NK-92 treated with Interleukin-12 subunit alpha and Interleukin-12 subunit beta, amount 100 ng/mL, for 24 hours (cell line): ENCODE data around the gene SERPINF2.
"Not testable (repeated sequence)": the region's sequence is repeated elsewhere in the genome, so short reads cannot be mapped to it uniquely, and the experiment has no call there.

Experiments used
- DNase-seq: peaks from one replicate; lab custom pipeline; 2025; lab: John Stamatoyannopoulos, UW

The SERPINF2 gene

GRCh38 chr17:1716076-1716911 is 26.4 kb upstream of the SERPINF2 start:
- DNase-seq, result peak; percentile 96

- DNase-seq, result peak; percentile 81
Observed at GRCh38 chr17:1716912-1717695, 25.6 kb upstream of the SERPINF2 start.

DNA sequence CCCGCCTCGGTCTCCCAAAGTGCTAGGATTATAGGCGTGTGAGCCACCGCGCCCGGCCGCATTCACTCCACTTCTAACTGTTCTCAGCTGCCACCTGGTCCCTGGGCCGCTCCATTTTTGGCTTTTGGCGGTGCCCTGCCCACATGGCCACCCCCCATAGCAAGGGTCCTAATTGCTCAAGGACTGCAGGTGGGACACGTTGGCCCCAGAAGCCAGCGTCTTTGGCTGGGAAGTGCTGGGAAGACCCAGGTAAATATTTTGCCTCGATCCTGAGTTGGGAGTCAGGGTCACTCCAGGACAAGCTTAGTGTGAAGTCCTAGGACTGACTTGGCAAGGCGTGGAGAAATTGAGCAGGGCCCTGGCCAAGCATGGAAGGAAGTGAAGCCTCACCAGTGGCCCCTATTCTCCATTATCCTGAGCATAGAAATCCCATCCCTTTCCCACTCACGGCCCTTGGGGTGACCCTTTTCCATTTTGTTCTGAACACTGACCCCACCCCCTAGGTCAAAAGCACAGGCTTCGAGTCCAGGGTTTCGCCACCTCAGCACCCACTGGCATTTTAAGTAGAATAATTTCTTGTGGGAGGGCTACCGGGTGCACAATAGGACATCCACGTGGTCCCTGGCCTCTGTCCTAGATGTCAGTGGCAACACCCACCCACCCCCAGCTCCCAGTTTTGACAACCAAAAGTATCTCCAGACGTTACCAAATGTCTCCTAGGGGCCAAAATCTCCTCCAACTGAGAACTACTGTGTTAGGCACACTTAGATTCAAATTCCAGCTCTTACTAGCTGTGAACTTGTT is 24.1 kb upstream of the SERPINF2 start:
- DNase-seq, result no peak

DNA sequence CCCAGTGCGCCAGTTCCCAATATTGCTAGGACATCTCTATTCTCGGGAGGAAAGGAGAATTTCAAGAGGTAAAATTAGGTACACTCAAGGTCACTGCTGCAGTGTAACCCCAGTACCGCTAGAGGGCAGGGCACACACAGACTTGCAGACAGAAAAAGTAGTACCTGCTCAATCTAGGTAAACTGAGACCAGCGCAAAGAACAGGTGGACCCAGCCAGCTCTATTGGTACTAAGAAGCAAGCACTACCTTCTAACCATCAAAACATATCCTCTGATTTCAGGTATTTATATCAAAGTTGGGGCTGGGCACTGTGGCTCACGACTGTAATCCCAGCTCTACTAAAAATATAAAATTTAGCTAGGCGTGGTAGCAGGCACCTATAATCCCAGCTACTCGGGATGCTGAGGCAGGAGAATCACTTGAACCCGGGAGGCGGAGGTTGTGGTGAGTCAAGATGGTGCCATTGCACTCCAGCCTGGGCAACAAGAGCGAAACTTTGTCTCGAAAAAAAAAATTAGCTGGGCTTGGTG is 21.8 kb upstream of the SERPINF2 start:
- DNase-seq, result peak; percentile 16

DNA sequence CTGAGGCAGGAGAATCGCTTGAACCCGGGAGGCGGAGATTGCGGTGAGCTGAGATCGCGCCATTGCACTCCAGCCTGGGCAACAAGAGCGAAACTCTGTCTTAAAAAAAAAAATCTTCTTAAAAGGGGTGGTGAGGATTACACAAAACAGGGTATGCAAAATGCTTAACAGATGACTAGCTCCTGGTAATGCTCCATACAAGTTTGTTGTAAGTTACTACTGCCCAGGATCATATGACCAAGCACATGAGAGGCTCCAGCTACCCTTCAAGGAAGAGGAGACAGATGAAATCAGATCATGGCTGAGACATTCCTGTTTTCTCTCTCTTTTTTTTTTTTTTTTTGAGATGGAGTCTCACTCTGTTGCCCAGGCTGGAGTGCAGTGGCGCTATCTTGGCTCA is 20.6 kb upstream of the SERPINF2 start:
- DNase-seq, result not testable (repeated sequence)

DNA sequence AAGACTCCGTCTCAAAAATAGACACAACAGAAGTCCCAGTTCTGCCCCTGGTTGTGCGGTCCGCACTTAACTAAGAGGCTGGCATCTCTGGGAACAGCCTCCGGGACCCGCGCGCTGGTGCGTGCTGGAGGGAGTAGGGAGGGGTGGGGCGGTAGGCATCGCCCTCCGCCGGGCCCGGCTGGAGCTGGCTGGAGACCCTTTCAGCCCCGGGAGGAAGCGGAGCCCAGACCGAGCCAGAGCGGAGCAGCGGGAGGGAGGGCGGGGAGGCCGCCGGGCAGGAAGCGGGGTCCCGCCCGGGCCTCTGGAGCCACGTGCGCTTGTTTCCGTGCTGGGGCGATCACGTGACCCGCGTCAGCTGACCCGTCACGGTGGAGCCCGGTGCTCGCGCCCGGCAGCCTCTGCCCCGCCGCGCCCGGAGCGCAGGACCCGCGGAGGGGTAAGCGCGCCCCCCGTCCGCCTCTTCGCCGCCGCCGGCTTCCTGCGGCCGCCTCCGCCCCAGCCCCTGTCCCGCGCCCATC is 18.3 kb upstream of the SERPINF2 start, which contains the start of gene WDR81:
Gene WDR81, plus strand, starts transcription at position 354 of the 518 bp plus-strand sequence. CDS start 256 bp downstream, outside the sequence.
- DNase-seq, result peak; percentile 56

DNA sequence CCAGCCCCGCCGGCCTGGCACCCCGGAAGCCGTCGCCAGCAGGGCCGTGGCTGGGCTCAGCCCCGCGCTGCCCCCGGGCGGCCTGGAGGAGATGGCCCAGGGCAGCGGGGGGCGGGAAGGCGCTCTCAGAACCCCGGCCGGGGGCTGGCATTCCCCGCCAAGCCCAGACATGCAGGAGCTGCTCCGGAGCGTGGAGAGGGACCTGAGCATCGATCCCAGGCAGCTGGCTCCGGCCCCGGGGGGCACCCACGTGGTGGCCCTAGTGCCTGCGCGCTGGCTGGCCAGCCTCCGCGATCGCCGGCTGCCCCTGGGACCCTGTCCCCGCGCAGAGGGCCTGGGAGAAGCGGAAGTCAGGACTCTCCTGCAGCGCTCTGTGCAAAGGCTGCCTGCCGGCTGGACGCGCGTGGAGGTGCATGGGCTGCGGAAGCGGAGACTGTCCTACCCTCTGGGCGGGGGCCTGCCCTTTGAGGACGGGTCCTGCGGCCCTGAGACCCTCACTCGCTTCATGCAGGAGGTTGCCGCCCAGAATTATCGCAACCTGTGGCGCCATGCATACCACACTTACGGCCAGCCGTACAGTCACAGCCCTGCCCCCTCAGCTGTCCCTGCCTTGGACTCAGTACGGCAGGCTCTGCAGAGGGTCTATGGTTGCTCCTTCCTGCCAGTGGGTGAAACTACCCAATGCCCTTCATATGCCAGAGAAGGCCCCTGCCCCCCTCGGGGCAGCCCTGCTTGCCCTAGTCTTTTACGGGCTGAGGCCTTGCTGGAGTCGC is 17.6 kb upstream of the SERPINF2 start:
- no peak for DNase-seq

DNA sequence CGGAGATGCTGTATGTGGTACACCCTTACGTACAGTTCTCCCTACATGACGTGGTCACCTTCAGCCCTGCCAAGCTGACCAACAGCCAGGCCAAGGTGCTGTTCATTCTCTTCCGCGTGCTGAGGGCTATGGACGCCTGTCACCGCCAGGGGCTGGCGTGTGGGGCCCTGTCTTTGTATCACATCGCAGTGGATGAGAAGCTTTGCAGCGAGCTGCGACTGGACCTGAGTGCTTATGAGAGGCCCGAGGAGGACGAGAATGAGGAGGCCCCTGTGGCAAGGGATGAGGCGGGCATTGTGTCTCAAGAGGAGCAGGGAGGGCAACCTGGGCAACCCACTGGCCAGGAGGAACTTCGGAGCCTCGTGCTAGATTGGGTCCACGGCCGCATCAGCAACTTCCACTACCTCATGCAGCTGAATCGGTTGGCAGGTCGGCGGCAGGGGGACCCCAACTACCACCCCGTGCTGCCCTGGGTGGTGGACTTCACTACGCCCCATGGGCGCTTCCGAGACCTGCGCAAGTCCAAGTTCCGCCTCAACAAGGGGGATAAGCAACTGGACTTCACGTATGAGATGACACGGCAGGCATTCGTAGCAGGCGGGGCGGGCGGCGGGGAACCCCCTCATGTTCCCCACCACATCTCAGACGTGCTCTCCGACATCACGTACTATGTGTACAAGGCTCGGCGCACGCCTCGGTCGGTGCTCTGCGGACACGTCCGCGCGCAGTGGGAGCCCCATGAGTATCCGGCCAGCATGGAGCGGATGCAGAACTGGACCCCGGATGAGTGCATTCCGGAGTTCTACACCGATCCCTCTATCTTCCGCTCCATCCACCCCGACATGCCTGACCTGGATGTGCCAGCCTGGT is 16.8 kb upstream of the SERPINF2 start:
- DNase-seq, result no peak

- DNase-seq, result no peak
Observed at GRCh38 chr17:1726626-1727257, 15.9 kb upstream of the SERPINF2 start.

- DNase-seq, result no peak
Observed at GRCh38 chr17:1727258-1727789, 15.3 kb upstream of the SERPINF2 start.

DNA sequence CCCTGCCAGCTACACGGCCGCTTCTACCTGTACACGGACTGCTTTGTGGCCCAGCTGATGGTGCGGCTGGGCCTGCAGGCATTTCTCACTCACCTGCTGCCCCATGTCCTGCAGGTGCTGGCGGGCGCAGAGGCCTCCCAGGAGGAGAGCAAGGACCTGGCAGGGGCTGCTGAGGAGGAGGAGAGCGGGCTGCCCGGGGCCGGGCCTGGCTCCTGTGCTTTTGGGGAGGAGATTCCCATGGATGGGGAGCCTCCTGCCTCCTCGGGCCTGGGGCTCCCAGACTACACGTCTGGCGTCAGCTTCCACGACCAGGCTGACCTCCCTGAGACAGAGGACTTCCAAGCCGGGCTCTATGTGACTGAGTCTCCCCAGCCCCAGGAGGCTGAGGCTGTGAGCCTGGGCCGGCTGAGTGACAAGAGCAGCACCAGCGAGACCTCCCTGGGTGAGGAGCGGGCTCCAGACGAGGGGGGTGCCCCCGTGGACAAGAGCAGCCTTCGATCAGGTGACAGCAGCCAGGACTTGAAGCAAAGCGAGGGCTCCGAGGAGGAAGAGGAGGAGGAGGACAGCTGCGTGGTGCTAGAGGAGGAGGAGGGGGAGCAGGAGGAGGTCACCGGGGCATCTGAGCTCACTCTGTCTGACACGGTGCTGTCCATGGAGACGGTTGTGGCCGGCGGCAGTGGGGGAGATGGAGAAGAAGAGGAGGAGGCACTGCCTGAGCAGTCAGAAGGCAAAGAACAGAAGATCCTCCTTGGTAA is 14.6 kb upstream of the SERPINF2 start:
- DNase-seq, result no peak

GRCh38 chr17:1729966-1730325 is 12.7 kb upstream of the SERPINF2 start:
- DNase-seq, result no peak

- no peak for DNase-seq
Observed at GRCh38 chr17:1730326-1731193, 12.1 kb upstream of the SERPINF2 start.

DNA sequence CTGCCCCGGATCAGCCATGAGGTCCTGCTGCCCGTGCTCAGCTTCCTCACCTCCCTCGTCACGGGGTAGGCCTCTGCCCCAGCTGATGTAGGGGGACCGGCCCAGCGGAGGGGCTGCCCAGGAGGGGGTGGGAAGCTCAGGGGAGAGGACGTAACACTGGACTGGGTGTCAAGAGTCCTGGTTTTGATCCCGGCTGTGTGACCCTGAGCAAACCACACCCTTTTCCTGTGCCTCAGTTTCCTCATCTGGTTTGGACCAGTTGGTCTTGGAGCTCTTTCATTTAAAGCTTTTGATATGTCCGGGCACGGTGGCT is 11.5 kb upstream of the SERPINF2 start:
- DNase-seq, result no peak

DNA sequence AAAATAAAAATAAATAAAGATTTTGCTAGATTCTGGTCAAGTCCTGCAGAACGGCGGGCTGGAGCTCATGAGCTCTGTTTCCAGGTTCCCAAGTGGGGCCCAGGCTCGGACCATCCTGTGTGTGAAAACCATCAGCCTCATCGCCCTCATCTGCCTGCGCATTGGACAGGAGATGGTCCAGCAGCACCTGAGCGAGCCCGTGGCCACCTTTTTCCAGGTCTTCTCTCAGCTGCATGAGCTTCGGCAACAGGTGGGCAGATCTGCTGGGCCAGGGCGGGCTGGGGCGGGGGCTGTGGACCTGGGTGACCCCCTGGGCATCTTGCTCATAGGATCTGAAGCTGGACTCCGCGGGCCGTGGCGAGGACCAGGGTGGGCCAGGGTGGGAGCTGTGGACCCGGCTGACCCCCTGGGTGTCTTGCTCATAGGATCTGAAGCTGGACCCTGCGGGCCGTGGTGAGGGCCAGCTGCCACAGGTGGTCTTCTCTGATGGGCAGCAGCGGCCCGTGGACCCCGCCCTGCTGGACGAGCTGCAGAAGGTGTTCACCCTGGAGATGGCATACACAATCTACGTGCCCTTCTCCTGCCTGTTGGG is 10.3 kb upstream of the SERPINF2 start:
- no peak for DNase-seq

- no peak for DNase-seq
Observed at GRCh38 chr17:1732833-1733321, 9.8 kb upstream of the SERPINF2 start.

DNA sequence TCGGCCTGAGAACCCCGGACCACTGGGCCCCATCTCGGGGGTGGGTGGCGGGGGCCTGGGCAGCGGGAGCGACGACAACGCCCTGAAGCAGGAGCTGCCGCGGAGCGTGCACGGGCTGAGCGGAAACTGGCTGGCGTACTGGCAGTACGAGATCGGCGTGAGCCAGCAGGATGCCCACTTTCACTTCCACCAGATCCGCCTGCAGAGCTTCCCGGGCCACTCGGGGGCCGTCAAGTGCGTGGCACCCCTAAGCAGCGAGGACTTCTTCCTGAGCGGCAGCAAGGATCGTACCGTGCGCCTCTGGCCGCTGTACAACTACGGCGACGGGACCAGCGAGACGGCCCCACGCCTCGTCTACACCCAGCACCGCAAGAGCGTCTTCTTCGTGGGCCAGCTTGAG is 8.9 kb upstream of the SERPINF2 start:
- DNase-seq, result no peak
